SKM-1 (cell line): ENCODE results near the gene MYO1D.
"Not testable (repeated sequence)": the region's sequence is repeated elsewhere in the genome, so short reads cannot be mapped to it uniquely, and the experiment has no call there.

ENCODE experiments used
- DNase-seq: peaks from one replicate; lab custom pipeline; 2025; ENCODE audit not compliant: unreplicated experiment; lab: John Stamatoyannopoulos, UW

The MYO1D gene

GRCh38 chr17:32551186-32551955, 325.6 kb downstream of the MYO1D start:
- no peak for DNase-seq

- DNase-seq: no peak
Measured at GRCh38 chr17:32549559-32549958, 327.4 kb downstream of the MYO1D start.

- DNase-seq: no peak
Measured at GRCh38 chr17:32546031-32546444, 330.9 kb downstream of the MYO1D start.

- no peak for DNase-seq
Measured at GRCh38 chr17:32542186-32542585, 334.7 kb downstream of the MYO1D start.

GRCh38 chr17:32541640-32542039, 335.3 kb downstream of the MYO1D start:
- DNase-seq: no peak

GRCh38 chr17:32536736-32537643, 339.9 kb downstream of the MYO1D start:
- DNase-seq: no peak

- no peak for DNase-seq
Measured at GRCh38 chr17:32533296-32533695, 343.6 kb downstream of the MYO1D start.

- DNase-seq: no peak
Measured at GRCh38 chr17:32529604-32530003, 347.3 kb downstream of the MYO1D start.

- no peak for DNase-seq
Measured at GRCh38 chr17:32528825-32529224, 348.1 kb downstream of the MYO1D start.

GRCh38 chr17:32527146-32527545, 349.8 kb downstream of the MYO1D start:
- no peak for DNase-seq

GRCh38 chr17:32525122-32525521, 351.8 kb downstream of the MYO1D start:
- DNase-seq: no peak

- not testable (repeated sequence) for DNase-seq
Measured at GRCh38 chr17:32524553-32524880, 352.4 kb downstream of the MYO1D start.

- DNase-seq: no peak
Measured at GRCh38 chr17:32523827-32524552, 352.9 kb downstream of the MYO1D start.

- no peak for DNase-seq
Measured at GRCh38 chr17:32523017-32523680, 353.8 kb downstream of the MYO1D start.

GRCh38 chr17:32520737-32521404, 356.1 kb downstream of the MYO1D start:
- DNase-seq: no peak

GRCh38 chr17:32520104-32520701, 356.7 kb downstream of the MYO1D start:
- DNase-seq: no peak

- DNase-seq: no peak
Measured at GRCh38 chr17:32519228-32520103, 357.5 kb downstream of the MYO1D start.

GRCh38 chr17:32518646-32519227, 358.2 kb downstream of the MYO1D start:
- no peak for DNase-seq

- DNase-seq: no peak
Measured at GRCh38 chr17:32517982-32518381, 358.9 kb downstream of the MYO1D start.
